GM19193 (cell line): ENCODE measurements around the gene FAM169A.

ENCODE experiments used
- POLR2A ChIP-seq: IDR thresholded peaks from 4 replicates; pipeline ENCODE4 v1.6.1; 2011; ENCODE audit not compliant: insufficient read depth, insufficient read length; ENCODE audit errors: extremely low read depth

Gene FAM169A, protein sequence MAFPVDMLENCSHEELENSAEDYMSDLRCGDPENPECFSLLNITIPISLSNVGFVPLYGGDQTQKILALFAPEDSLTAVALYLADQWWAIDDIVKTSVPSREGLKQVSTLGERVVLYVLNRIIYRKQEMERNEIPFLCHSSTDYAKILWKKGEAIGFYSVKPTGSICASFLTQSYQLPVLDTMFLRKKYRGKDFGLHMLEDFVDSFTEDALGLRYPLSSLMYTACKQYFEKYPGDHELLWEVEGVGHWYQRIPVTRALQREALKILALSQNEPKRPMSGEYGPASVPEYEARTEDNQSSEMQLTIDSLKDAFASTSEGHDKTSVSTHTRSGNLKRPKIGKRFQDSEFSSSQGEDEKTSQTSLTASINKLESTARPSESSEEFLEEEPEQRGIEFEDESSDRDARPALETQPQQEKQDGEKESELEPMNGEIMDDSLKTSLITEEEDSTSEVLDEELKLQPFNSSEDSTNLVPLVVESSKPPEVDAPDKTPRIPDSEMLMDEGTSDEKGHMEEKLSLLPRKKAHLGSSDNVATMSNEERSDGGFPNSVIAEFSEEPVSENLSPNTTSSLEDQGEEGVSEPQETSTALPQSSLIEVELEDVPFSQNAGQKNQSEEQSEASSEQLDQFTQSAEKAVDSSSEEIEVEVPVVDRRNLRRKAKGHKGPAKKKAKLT

DNA sequence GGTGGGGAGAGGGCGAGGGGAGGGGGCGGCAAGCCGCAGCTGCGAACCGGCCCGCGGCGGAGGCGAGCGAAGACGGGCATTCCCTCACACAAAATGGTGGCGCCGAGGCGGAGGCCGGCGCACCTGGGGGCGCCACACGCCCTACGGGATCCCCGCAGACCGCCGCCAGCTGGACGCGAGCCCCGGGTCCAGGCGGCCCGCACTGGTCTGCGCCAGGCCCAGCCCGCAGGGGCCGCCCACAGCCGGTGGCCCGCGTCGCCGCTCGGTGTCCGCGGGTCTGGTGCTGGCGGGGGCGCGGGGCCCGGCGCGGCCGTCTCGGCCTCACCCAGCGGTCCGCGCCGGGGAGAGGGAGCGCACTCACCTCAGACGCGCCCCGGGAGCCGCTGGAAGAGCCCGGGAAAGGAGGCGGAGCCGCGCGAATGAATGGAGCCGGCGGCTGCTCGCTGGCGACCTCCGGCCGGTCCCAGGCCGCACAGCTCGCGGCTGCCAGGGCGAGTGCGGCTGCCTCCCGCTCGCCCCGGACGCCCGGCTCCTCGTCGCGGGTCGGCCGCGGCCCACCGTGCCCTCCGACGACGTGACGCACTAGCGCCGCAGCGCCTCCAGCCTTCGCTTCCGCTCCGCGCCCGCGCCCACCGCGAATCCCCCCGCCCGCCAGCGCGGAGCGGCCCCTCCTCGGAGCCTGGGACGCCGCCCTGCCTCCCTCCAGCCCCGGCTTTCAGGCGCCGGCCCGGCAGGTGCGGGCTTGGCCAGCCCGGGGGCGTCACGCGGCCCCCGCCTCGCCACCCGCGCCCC lies at the start of gene FAM169A:
Gene FAM169A (minus strand): TSS at position 584 of the 792 bp plus-strand sequence. CDS start 24,711 bp downstream, outside the sequence.
- peak; percentile 41 for TF ChIP-seq POLR2A

DNA sequence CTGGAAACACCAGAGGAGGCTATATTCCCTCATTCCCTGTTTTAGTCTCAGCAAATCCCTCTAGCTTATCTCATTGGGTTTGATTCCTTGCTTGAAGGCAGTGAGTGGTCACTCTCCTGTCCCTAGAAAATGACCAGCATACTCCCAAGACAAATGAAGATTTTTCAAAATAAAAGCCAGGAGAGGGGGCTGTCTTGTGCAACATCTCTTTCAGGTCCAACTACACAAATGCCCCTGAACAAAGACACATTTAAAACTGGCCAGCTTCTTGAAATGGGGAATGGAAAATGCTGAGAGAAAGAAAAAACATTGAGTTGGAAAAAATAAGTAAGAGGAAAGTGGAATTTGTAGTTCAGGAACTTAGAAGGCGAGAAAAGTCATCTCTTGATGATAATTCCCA lies 49.3 kb upstream of the FAM169A start:
- TF ChIP-seq POLR2A: no peak

DNA sequence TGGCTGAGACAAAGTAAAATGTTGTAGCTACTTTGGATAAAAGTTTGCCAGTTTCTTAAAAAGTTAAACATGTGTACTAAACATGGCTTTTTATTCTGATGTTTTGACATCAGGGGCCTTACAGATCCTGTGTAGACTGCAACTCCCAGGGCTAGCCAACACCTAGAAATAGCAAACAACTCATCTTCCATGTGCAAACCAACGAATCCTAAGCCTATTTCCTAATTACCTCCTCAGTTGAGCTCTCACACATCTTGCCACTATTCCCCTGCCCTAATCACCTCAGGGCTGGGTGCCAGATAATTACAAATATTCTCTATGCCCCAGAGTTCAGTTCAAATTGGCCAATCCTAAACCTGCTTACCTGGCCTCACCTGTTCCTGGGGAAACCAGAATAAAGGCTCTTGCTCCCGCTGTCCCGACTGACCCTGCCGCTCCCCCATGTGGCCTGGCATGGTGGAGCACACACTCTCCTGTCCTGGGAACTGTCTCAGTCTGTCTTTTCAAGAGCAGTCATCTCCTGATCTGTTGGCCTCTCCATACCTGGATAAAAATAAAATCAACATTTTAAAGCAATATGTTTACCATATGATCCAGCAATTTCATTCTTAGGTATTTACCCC lies 37.1 kb upstream of the FAM169A start:
- TF ChIP-seq POLR2A: no peak

DNA sequence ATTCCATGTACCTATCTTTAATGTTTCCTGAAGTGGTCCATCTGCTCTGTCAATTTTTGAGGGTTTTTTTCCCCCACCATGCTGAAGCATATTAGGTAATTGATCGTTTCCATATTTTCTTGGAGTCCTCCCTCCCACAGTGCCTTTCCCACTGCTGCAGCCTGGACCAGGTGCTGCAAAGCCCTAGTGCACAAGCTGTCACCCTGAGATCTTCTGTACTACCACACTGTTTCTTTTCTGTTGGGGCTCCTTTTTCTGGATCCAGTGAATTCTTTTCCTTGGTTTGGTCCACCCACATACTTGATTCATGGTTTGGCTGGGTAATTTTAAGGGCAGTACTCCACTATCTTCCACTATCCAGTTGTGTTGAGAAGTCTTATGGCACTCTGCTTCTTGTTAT lies 30.9 kb upstream of the FAM169A start:
- TF ChIP-seq POLR2A: no peak

DNA sequence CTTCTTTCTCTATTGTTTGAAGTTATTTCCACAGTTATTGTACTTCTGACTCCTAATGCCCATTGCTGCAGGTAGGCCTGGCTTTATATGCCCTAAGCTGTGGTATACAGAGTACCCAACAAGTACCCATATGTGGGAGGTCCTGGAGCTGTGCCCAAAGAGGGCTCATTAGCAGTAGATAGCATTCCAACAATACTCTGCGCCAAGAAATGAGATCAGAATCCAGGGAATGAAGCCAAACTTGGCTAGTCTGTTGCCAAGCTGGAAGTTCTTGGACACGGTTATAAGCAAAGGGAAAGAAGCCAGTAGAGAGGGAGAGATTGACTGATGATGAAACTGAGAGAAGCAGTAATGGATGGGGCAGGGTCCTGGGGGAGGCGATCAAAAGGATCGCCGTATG lies 29.7 kb upstream of the FAM169A start:
- TF ChIP-seq POLR2A: no peak

DNA sequence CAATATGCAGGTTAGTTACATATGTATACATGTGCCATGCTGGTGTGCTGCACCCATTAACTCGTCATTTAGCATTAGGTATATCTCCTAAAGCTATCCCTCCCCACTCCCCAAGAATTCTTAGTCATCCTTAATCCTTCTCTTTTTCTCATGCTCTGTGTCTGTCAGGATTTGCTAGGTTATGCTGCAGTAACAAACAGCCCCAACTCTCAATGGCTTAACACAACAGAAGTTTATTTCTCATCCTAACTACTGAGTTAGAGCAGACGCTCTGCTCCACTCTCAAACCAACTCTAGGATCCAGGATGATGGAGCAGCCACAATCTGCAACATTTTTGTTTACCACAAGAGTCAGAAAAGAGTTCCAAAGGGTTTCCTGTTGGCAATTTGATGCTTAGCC lies 28.2 kb upstream of the FAM169A start:
- TF ChIP-seq POLR2A: no peak

DNA sequence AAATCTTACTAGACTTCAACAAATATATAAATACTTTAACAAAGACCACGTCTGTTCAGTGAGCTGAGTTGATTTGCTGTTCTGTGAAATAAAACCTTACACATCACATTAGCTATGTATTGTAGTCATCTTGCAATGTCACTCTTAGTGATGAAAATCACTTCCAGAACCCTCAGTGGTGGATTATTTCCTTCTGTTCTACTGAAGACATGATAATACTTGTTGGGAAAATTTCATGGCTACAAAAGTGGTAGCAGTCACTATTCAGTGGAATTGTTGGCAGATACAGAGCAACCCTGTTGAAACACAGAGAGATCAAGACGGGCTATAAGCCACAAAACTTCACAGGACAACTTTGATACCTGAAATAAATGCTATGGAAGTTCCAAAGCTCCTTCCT lies 26.7 kb upstream of the FAM169A start:
- TF ChIP-seq POLR2A: no peak

DNA sequence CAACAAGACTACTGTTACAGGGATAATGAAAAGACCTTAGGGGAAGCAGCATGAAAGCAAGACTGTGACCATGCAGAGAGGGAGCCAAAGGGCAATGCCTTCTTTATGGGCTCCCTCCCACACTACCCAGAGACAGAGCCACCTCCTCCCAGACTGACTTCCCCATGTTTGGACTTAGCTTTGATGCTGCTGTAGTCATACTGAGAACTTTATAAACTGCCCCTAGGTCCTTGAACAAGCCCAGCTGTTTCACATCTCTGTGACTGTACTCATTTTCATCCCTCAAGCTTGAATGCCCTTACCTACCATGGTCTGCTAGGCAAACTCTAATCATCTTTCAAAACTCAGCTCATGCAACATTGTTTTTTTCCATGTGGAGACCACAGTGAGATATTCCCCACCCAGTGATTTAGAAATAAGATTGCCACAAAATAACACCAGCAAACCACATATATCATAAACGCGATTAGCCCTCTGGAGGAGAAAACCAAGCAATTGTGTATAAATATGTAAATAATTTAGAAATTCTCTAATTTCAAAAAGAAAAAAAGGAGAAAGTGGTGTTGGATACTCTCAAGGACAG lies 23.4 kb upstream of the FAM169A start:
- TF ChIP-seq POLR2A: peak; percentile 17

DNA sequence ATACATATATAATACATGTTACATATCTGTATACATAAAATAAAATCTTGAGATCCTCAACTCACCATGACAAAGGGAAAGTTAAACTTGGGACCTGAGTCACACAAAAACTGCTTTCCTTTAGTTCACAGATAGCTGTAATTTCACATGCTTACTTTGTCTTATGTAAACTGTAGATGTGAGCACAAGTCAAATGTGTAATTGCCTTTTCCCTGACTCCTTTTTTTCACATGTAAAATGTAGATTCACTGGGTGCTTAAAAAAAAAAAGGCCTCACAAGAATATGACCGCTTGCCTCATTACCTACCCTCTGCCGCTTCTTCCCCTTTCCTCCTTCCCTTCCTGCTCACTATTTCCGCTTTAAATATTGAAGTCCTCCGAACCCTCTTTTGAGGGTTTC lies 21.9 kb upstream of the FAM169A start:
- no peak for TF ChIP-seq POLR2A

DNA sequence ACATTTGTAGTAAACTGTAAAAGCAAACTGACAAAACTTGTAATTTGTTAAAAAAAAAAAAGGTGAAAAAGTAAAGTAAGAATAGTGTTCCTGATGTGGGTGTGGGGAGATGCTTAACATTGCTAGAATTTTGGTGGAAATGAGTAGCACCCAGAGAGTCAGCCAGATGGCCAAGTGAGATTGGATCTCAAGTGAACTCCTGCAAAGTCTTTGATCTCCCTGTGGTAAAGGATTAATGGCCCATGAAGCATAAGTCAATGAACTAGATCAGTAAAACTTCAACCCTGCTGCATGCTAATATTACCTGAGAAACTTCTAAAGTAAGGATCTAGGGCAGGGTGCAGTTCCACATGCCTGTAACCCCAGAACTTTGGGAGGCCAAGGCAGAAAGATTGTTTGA lies 19.0 kb upstream of the FAM169A start:
- no peak for TF ChIP-seq POLR2A

DNA sequence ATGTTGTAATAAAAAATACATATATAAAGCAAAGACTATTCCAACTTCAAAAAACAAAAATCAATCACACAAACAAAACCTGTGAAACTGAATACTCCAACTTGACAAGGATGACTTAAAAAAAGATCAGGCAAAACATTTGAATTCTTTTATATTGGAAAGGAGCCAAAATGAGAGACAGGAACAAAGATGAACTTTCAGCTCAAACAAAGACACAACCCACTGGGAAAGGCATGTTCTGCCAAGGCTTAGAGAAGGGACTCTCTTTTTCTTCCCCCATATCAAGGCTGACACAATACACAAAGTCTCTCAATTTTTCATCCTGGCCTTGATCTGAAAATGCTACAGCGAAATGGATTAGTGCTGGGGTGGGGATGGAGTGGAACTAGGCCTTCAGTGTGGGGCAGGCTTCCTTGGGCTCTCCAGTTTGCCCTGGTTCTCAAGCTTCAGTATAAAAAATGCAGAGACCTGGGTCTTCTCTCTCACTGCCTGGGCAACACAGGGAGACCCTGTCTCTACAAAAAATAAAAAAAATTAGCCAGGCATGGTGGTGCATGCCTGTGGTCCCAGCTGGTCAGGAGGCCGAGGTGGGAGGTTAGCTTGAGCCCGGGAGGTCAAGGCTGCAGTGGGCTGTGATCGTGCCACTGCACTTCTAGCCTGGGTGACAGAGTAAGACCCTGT lies 11.6 kb upstream of the FAM169A start:
- no peak for TF ChIP-seq POLR2A

DNA sequence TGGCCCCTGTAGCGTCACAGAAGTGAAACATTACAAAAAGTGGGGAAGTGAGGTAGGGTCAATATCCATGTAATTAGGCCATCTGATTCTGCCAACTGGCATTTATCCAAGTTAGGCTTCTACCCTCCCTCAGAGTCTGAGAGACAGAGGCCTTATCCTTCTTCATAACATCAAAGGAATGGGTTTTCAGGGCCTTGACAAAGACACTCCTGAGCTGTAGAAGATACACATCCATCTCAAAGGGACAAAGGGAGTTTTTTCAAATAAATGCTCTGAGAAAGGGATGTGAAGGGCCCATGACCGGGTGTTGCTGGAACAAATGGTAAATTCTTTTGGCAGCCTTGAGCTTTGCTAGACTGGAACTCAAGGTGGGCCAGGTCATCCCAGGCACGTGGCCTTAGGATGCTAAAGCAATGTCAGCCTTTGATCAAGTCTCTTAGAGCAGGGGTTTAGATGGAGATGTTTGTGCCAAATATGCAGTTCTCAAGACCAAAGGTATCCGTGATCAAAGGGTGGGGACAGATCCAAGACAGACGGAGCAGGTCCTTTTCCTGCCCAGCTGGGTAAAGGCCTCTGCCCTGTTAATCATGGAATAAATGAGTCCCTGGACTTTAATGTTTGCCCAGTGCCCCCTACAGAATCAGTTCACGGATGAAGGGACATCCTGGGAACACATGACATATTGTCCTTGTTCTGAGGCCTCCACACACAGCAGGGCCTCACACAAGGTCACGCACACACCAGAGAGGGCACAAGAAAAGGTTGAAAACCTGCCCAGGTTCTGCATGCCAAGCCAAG lies 10.0 kb upstream of the FAM169A start:
- no peak for TF ChIP-seq POLR2A

DNA sequence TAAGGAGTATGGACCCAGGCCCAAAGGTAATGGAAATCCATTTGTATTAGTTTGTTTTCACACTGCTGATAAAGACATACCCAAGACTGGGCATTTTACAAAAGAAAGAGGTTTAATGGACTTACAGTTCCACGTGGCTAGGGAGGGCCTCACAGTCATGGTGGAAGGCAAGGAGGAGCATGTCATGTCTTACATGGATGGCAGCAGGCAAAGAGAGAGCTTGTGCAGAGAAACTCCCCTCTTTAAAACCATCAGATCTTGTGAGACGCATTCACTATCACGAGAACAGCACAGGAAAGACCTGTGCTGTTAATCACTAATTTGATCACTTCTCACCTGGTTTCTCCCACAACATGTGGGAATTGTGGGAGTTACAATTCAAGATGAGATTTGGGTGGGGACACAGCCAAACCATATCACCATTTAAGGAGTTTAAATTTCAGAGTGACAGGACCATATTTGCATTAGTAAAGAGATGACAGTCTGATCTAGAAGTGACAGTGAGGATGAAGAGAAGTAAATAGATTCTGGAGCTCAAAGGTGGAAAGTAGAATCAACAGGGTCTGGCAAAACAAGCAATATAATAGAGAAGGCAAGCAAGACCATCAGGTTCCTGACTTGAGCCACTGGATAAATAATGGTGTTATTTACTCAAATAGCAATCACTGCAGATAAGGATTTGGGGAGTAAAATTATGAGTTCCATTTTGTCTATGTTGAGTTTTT lies 7.5 kb upstream of the FAM169A start:
- TF ChIP-seq POLR2A: no peak
